DOHH2 (cell line): ENCODE results near the gene RPS5.

Experiments
- EZH2phosphoT487 ChIP-seq: fragments of 200-600 bp; sonication (generic); IDR thresholded peaks from 2 replicates; pipeline ENCODE4 v1.6.1; 2017; ENCODE audit warnings: borderline replicate concordance, mild to moderate bottlenecking, antibody characterized with exemption, low read length, moderate library complexity, mixed read lengths
- TF ChIP-seq, protein P1 (sequence below): fragments of 200-600 bp; sonication (generic); IDR thresholded peaks from one replicate; pipeline ENCODE4 v1.5.1; 2014; ENCODE audit warnings: antibody characterized with exemption, mild to moderate bottlenecking, low read depth, low read length; ENCODE audit not compliant: poor library complexity, severe bottlenecking

DNA sequence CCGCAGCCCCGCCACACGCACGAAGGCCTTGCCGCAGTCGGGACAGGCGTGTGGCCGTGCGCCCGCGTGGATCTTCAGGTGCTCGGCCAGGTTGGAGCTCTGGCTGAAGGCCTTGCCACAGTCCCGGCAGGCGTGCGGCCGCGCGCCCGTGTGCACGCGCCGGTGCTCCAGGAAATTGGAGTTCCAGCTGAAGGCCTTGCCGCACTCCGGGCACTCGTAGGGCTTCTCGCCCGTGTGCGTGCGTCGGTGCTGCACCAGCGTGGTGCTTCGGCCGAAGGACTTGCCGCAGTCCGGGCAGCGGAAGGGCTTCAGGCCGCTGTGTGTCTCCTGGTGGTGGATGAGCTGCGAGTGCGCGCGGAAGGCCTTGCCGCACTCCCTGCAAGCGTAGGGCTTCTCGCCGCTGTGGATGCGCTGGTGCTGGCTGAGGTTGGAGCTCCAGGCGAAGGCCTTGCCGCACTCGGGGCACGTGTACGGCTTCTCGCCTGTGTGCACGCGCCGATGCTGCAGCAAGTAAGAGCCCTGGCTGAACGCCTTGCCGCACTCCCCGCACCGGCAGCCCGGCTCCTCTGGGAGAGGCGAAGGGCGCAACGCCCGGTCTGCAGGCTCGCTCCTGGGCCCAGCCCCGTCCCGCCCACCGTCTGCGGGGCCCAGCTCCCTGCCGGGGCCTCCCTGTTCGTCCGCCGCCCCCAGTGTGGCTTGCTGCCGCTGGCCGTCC lies 30.1 kb upstream of the RPS5 start:
- TF ChIP-seq, protein P1, sequence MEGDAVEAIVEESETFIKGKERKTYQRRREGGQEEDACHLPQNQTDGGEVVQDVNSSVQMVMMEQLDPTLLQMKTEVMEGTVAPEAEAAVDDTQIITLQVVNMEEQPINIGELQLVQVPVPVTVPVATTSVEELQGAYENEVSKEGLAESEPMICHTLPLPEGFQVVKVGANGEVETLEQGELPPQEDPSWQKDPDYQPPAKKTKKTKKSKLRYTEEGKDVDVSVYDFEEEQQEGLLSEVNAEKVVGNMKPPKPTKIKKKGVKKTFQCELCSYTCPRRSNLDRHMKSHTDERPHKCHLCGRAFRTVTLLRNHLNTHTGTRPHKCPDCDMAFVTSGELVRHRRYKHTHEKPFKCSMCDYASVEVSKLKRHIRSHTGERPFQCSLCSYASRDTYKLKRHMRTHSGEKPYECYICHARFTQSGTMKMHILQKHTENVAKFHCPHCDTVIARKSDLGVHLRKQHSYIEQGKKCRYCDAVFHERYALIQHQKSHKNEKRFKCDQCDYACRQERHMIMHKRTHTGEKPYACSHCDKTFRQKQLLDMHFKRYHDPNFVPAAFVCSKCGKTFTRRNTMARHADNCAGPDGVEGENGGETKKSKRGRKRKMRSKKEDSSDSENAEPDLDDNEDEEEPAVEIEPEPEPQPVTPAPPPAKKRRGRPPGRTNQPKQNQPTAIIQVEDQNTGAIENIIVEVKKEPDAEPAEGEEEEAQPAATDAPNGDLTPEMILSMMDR, result no peak
- no peak for TF ChIP-seq EZH2phosphoT487
